Measurements from ENCODE around the gene GATC. TPM values are rescaled to one million over a fixed set of nuclear protein-coding genes. Genes with fewer than 3 reads are reported as not detected.
A peak's percentile ranks its signal among the peaks of the same experiment; 100 is the strongest.

The GATC gene
- total and polyA plus RNA-seq, 2 donors (not counting 3 experiments of a cell fraction or from before 2014, with no cell fraction given): 13.0 to 28.8 TPM

GRCh38 chr12:120472521-120472920 lies 26.3 kb downstream of the GATC start:
- TF ChIP-seq JUN (IDR thresholded peaks at IDR 0.05; ENCODE audit: borderline replicate concordance, insufficient read depth, insufficient read length, low read depth) (no peak), MAX (IDR thresholded peaks at IDR 0.05; ENCODE audit: insufficient read depth, insufficient read length) (no peak), POLR2AphosphoS5 (IDR thresholded peaks at IDR 0.05; ENCODE audit: insufficient read depth, low read depth, low read length) (no peak), EZH2 (IDR thresholded peaks at IDR 0.05; ENCODE audit: borderline replicate concordance, low read depth, low read length, severe bottlenecking) (no peak), GATA2 (IDR thresholded peaks at IDR 0.05; ENCODE audit: insufficient read depth, insufficient read length, low read depth, low read length) (no peak), MYC (IDR thresholded peaks at IDR 0.05; ENCODE audit: low read depth, low read length) (no peak), FOS (IDR thresholded peaks at IDR 0.05; ENCODE audit: borderline replicate concordance, insufficient read depth, low read length) (no peak), CTCF (IDR thresholded peaks at IDR 0.05; ENCODE audit: extremely low read depth in 1 of 2, insufficient read depth in 1 of 2, low read depth in 1 of 2, low read length in 2 of 2) (no peak)
- peaks cover 9% of the 10 kb centered on the region for H3K4me1 ChIP-seq (ENCODE audit: control insufficient read depth, extremely low read depth, insufficient read depth, low read length)
- H3K9me3 ChIP-seq (replicated peaks; ENCODE audit: control insufficient read depth, insufficient read depth, low read length): no peaks in the 10 kb centered on the region
- H3K9ac ChIP-seq (replicated peaks; ENCODE audit: extremely low read depth, insufficient read depth, low read length): no peak overlapping the region
- ChIA-PET CTCF (interaction anchor here (0.8 to 1.4 kb wide), 2 partner anchors 16 to 24 kb away, joined by 3 read pairs; no protein-coding TSS in a partner anchor), POLR2A (no interaction called here)
- H3K4me2 ChIP-seq (ENCODE audit: insufficient read depth, low read length): no peak overlapping the region
- dilution Hi-C loops (cut with MboI; ENCODE audit: extremely low pct_ligation_motif_present, low sequenced_read_pairs): no loop called here
- no peaks in the 10 kb centered on the region for H3K36me3 ChIP-seq (ENCODE audit: control insufficient read depth in 2 of 2, extremely low read depth in 1 of 2, insufficient read depth in 2 of 2, low read length in 2 of 2)
- peaks cover under 1% of the 10 kb centered on the region for H4K20me1 ChIP-seq (replicated peaks; ENCODE audit: control insufficient read depth, extremely low read depth, insufficient read depth, low read length)
- H3K9me1 ChIP-seq (replicated peaks; ENCODE audit: control insufficient read depth, extremely low read depth, insufficient read depth, low read length): no peaks in the 10 kb centered on the region
- peak; percentile 21 for FAIRE-seq
- no TSS peak for BruUV-seq (replicated peaks)
- H3K79me2 ChIP-seq (ENCODE audit: control insufficient read depth, insufficient read depth, low read length): peaks cover 21% of the 10 kb centered on the region
- H2AFZ ChIP-seq (ENCODE audit: low read depth, low read length): no peak overlapping the region
- intact Hi-C loops (cut with micrococcal nuclease): no loop called here
- H3K27ac ChIP-seq (ENCODE audit: insufficient read depth, low read depth, low read length): no peak overlapping the region
- DNase-seq (ENCODE audit: low read depth, low spot score): no peak
- H3K4me3 ChIP-seq (replicated peaks in 1 of 3; ENCODE audit: insufficient read depth in 1 of 3, low read depth in 1 of 3, low read length in 3 of 3): no peak overlapping the region
- H3K27me3 ChIP-seq (ENCODE audit: control insufficient read depth in 2 of 2, insufficient read depth in 2 of 2, low read length in 2 of 2): no peaks in the 10 kb centered on the region

All from endothelial cell of umbilical vein (primary cell).